Measurements from ENCODE around the gene MYBBP1A.
"Not testable (repeated sequence)": the region's sequence is repeated elsewhere in the genome, so short reads cannot be mapped to it uniquely, and the experiment has no call there.

MYBBP1A gene

GRCh38 chr17:4584101-4584916 is 29.1 kb upstream of the MYBBP1A start, which contains the start of gene SMTNL2:
Gene SMTNL2, plus strand, starts transcription at chr17:4584529. Its CDS starts 77 bp downstream, at chr17:4584606.
- Mint-ChIP-seq H3K27ac (no peak within 1 kb of the TSS), H3K9me3 (no peaks in the 10 kb centered on the region), H3K4me3 (peak within 1 kb of the TSS; percentile 36), H3K27me3 (ENCODE audit: low read depth) (peaks cover 54% of the 10 kb centered on the region), H3K4me1 (ENCODE audit: low read depth) (peaks cover 2% of the 10 kb centered on the region), H3K36me3 (ENCODE audit: low read depth) (no peaks in the 10 kb centered on the region)

- Mint-ChIP-seq H3K36me3 (ENCODE audit: low read depth) (no peaks in the 10 kb centered on the region), H3K27me3 (ENCODE audit: low read depth) (peaks cover 54% of the 10 kb centered on the region), H3K4me3 (peak overlapping the region; percentile 36), H3K27ac (no peak overlapping the region), H3K9me3 (no peaks in the 10 kb centered on the region), H3K4me1 (ENCODE audit: low read depth) (peaks cover 2% of the 10 kb centered on the region)
Measured at GRCh38 chr17:4583782-4584100, 28.6 kb upstream of the MYBBP1A start.

GRCh38 chr17:4583206-4583605 is 28.0 kb upstream of the MYBBP1A start:
- peaks cover 2% of the 10 kb centered on the region for H3K4me1 Mint-ChIP-seq (ENCODE audit: low read depth)
- no peaks in the 10 kb centered on the region for H3K36me3 Mint-ChIP-seq (ENCODE audit: low read depth)
- no peaks in the 10 kb centered on the region for H3K9me3 Mint-ChIP-seq
- H3K27me3 Mint-ChIP-seq (ENCODE audit: low read depth): peaks cover 49% of the 10 kb centered on the region
- H3K27ac Mint-ChIP-seq: no peak overlapping the region
- H3K4me3 Mint-ChIP-seq: no peak overlapping the region

GRCh38 chr17:4582691-4583090 is 27.5 kb upstream of the MYBBP1A start:
- Mint-ChIP-seq H3K27me3 (ENCODE audit: low read depth) (peaks cover 49% of the 10 kb centered on the region), H3K4me1 (ENCODE audit: low read depth) (peaks cover 2% of the 10 kb centered on the region), H3K4me3 (no peak overlapping the region), H3K36me3 (ENCODE audit: low read depth) (no peaks in the 10 kb centered on the region), H3K27ac (no peak overlapping the region), H3K9me3 (no peaks in the 10 kb centered on the region)

- H3K4me1 Mint-ChIP-seq (ENCODE audit: low read depth): peaks cover 2% of the 10 kb centered on the region
- H3K4me3 Mint-ChIP-seq: no peak overlapping the region
- H3K36me3 Mint-ChIP-seq (ENCODE audit: low read depth): no peaks in the 10 kb centered on the region
- no peaks in the 10 kb centered on the region for H3K9me3 Mint-ChIP-seq
- no peak overlapping the region for H3K27ac Mint-ChIP-seq
- H3K27me3 Mint-ChIP-seq (ENCODE audit: low read depth): peaks cover 47% of the 10 kb centered on the region
Measured at GRCh38 chr17:4582101-4582501, 26.9 kb upstream of the MYBBP1A start.

GRCh38 chr17:4580291-4580690 is 25.1 kb upstream of the MYBBP1A start:
- Mint-ChIP-seq H3K36me3 (ENCODE audit: low read depth) (no peaks in the 10 kb centered on the region), H3K4me1 (ENCODE audit: low read depth) (peaks cover 2% of the 10 kb centered on the region), H3K27me3 (ENCODE audit: low read depth) (peaks cover 31% of the 10 kb centered on the region)

GRCh38 chr17:4579678-4580077 is 24.5 kb upstream of the MYBBP1A start:
- Mint-ChIP-seq H3K27ac (no peak overlapping the region), H3K9me3 (no peaks in the 10 kb centered on the region), H3K27me3 (ENCODE audit: low read depth) (peaks cover 29% of the 10 kb centered on the region), H3K4me1 (ENCODE audit: low read depth) (peaks cover 2% of the 10 kb centered on the region), H3K4me3 (no peak overlapping the region), H3K36me3 (ENCODE audit: low read depth) (no peaks in the 10 kb centered on the region)

More at GRCh38 chr17:4580291-4580690, 25.1 kb upstream of the MYBBP1A start:
- Mint-ChIP-seq H3K4me3 (no peak overlapping the region), H3K27ac (no peak overlapping the region), H3K9me3 (no peaks in the 10 kb centered on the region)

GRCh38 chr17:4578349-4578748 is 23.2 kb upstream of the MYBBP1A start:
- H3K27me3 Mint-ChIP-seq (ENCODE audit: low read depth): peaks cover 24% of the 10 kb centered on the region
- H3K4me3 Mint-ChIP-seq; H3K9me3 Mint-ChIP-seq; H3K27ac Mint-ChIP-seq; H3K36me3 Mint-ChIP-seq (ENCODE audit: low read depth); H3K4me1 Mint-ChIP-seq (ENCODE audit: low read depth): not testable (repeated sequence)

GRCh38 chr17:4577386-4577993 is 22.3 kb upstream of the MYBBP1A start:
- H3K27ac Mint-ChIP-seq: no peak overlapping the region
- H3K27me3 Mint-ChIP-seq (ENCODE audit: low read depth): peaks cover 24% of the 10 kb centered on the region
- no peaks in the 10 kb centered on the region for H3K36me3 Mint-ChIP-seq (ENCODE audit: low read depth)
- no peak overlapping the region for H3K4me3 Mint-ChIP-seq
- H3K9me3 Mint-ChIP-seq: no peaks in the 10 kb centered on the region
- H3K4me1 Mint-ChIP-seq (ENCODE audit: low read depth): peaks cover 12% of the 10 kb centered on the region

- Mint-ChIP-seq H3K9me3 (no peaks in the 10 kb centered on the region), H3K4me1 (ENCODE audit: low read depth) (peaks cover 12% of the 10 kb centered on the region), H3K27me3 (ENCODE audit: low read depth) (peaks cover 22% of the 10 kb centered on the region), H3K27ac (no peak overlapping the region), H3K4me3 (no peak overlapping the region), H3K36me3 (ENCODE audit: low read depth) (no peaks in the 10 kb centered on the region)
Measured at GRCh38 chr17:4576729-4577322, 21.6 kb upstream of the MYBBP1A start.

GRCh38 chr17:4576161-4576558 is 21.0 kb upstream of the MYBBP1A start:
- no peak overlapping the region for H3K27ac Mint-ChIP-seq
- H3K4me3 Mint-ChIP-seq: no peak overlapping the region
- H3K27me3 Mint-ChIP-seq (ENCODE audit: low read depth): peaks cover 18% of the 10 kb centered on the region
- no peaks in the 10 kb centered on the region for H3K36me3 Mint-ChIP-seq (ENCODE audit: low read depth)
- H3K4me1 Mint-ChIP-seq (ENCODE audit: low read depth): peaks cover 12% of the 10 kb centered on the region
- H3K9me3 Mint-ChIP-seq: no peaks in the 10 kb centered on the region

- peaks cover 20% of the 10 kb centered on the region for H3K27me3 Mint-ChIP-seq (ENCODE audit: low read depth)
- no peaks in the 10 kb centered on the region for H3K9me3 Mint-ChIP-seq
- no peak overlapping the region for H3K4me3 Mint-ChIP-seq
- no peaks in the 10 kb centered on the region for H3K36me3 Mint-ChIP-seq (ENCODE audit: low read depth)
- H3K27ac Mint-ChIP-seq: no peak overlapping the region
- H3K4me1 Mint-ChIP-seq (ENCODE audit: low read depth): peaks cover 13% of the 10 kb centered on the region
Measured at GRCh38 chr17:4574448-4575045, 19.4 kb upstream of the MYBBP1A start.

- Mint-ChIP-seq H3K4me3 (no peak overlapping the region), H3K27ac (no peak overlapping the region), H3K9me3 (no peaks in the 10 kb centered on the region), H3K36me3 (ENCODE audit: low read depth) (no peaks in the 10 kb centered on the region), H3K4me1 (ENCODE audit: low read depth) (peaks cover 13% of the 10 kb centered on the region), H3K27me3 (ENCODE audit: low read depth) (peaks cover 21% of the 10 kb centered on the region)
Measured at GRCh38 chr17:4573669-4574068, 18.5 kb upstream of the MYBBP1A start.

- H3K9me3 Mint-ChIP-seq: no peaks in the 10 kb centered on the region
- no peak overlapping the region for H3K4me3 Mint-ChIP-seq
- peaks cover 24% of the 10 kb centered on the region for H3K27me3 Mint-ChIP-seq (ENCODE audit: low read depth)
- no peak overlapping the region for H3K27ac Mint-ChIP-seq
- peaks cover 13% of the 10 kb centered on the region for H3K4me1 Mint-ChIP-seq (ENCODE audit: low read depth)
- no peaks in the 10 kb centered on the region for H3K36me3 Mint-ChIP-seq (ENCODE audit: low read depth)
Measured at GRCh38 chr17:4573115-4573514, 17.9 kb upstream of the MYBBP1A start.

- Mint-ChIP-seq H3K4me1 (ENCODE audit: low read depth) (peaks cover 13% of the 10 kb centered on the region), H3K27ac (no peak overlapping the region), H3K36me3 (ENCODE audit: low read depth) (no peaks in the 10 kb centered on the region), H3K4me3 (no peak overlapping the region), H3K27me3 (ENCODE audit: low read depth) (peaks cover 24% of the 10 kb centered on the region), H3K9me3 (no peaks in the 10 kb centered on the region)
Measured at GRCh38 chr17:4572131-4572530, 16.9 kb upstream of the MYBBP1A start.
